Left hindlimb (tissue), 1 donor: ENCODE measurements around the gene N4BP3.
A peak's percentile ranks its signal among the peaks of the same experiment; 100 is the strongest.
"Not testable (repeated sequence)": the region's sequence is repeated elsewhere in the genome, so short reads cannot be mapped to it uniquely, and the experiment has no call there.

ENCODE experiments used
- DNase-seq: peaks from one replicate; pipeline ENCODE4 v3.0.0-alpha.2; 2018

N4BP3 gene

GRCh38 chr5:178113141-178113787, at the start of gene N4BP3:
TSS of gene N4BP3 (plus strand) at chr5:178113532. CDS start at chr5:178119584, 6,052 bp downstream.
- DNase-seq = peak; percentile 62

GRCh38 chr5:178067755-178068154, 45.6 kb upstream of the N4BP3 start:
- DNase-seq = no peak

- DNase-seq = peak; percentile 48
Observed at GRCh38 chr5:178068293-178068692, 45.0 kb upstream of the N4BP3 start.

- no peak for DNase-seq
Observed at GRCh38 chr5:178069909-178070308, 43.4 kb upstream of the N4BP3 start.

- no peak for DNase-seq
Observed at GRCh38 chr5:178071108-178071507, 42.2 kb upstream of the N4BP3 start.

GRCh38 chr5:178072749-178073148, 40.6 kb upstream of the N4BP3 start:
- DNase-seq = no peak

- DNase-seq = no peak
Observed at GRCh38 chr5:178074266-178074952, 38.9 kb upstream of the N4BP3 start.

- DNase-seq = not testable (repeated sequence)
Observed at GRCh38 chr5:178076965-178077364, 36.4 kb upstream of the N4BP3 start.

- DNase-seq = no peak
Observed at GRCh38 chr5:178077751-178078150, 35.6 kb upstream of the N4BP3 start.

- DNase-seq = peak; percentile 48
Observed at GRCh38 chr5:178078197-178079010, 34.9 kb upstream of the N4BP3 start.

GRCh38 chr5:178080056-178080455, 33.3 kb upstream of the N4BP3 start:
- DNase-seq = no peak

- no peak for DNase-seq
Observed at GRCh38 chr5:178080618-178081410, 32.5 kb upstream of the N4BP3 start.

GRCh38 chr5:178081571-178082243, 31.6 kb upstream of the N4BP3 start:
- no peak for DNase-seq

GRCh38 chr5:178083922-178084321, 29.4 kb upstream of the N4BP3 start:
- no peak for DNase-seq

GRCh38 chr5:178085316-178085715, 28.0 kb upstream of the N4BP3 start:
- DNase-seq = no peak

GRCh38 chr5:178086266-178086665, 27.1 kb upstream of the N4BP3 start:
- no peak for DNase-seq

- not testable (repeated sequence) for DNase-seq
Observed at GRCh38 chr5:178087199-178087598, 26.1 kb upstream of the N4BP3 start.

- DNase-seq = no peak
Observed at GRCh38 chr5:178090856-178091255, 22.5 kb upstream of the N4BP3 start.

GRCh38 chr5:178093134-178093533, 20.2 kb upstream of the N4BP3 start:
- no peak for DNase-seq

GRCh38 chr5:178094345-178094744, 19.0 kb upstream of the N4BP3 start:
- no peak for DNase-seq

- DNase-seq = no peak
Observed at GRCh38 chr5:178098685-178099084, 14.6 kb upstream of the N4BP3 start.

GRCh38 chr5:178103612-178104011, 9.7 kb upstream of the N4BP3 start:
- no peak for DNase-seq
